WTC11 (cell line): ENCODE results near the gene CLASP1. TPM values are rescaled to one million over a fixed set of nuclear protein-coding genes. Genes with fewer than 3 reads are reported as not detected.

Experiments used
- ATAC-seq: fragments of 200-7000 bp; cut with Tn5 transposase; 2 replicates; pipeline ENCODE4 v1.10.0; 2021; ENCODE audit warnings: mild to moderate bottlenecking, moderate library complexity
- CTCF ChIA-PET: fragments of 300-600 bp; sonication (Branson Sonifier 250); formaldehyde crosslinking; loops from one replicate; lab custom pipeline; 2021; ENCODE audit warnings: antibody characterized with exemption; lab: Charles Lee
- POLR2A ChIA-PET: fragments of 350-600 bp; sonication (Branson Sonifier 250); formaldehyde crosslinking; loops from one replicate; lab custom pipeline; 2021; ENCODE audit warnings: antibody characterized with exemption; lab: Charles Lee
- DNase-seq: peaks from one replicate; pipeline ENCODE4 v3.0.0; 2021; ENCODE audit warnings: low spot score
- H3K27ac Mint-ChIP-seq: 2 replicates; pipeline ENCODE4 v1.8.0; 2021; ENCODE audit warnings: mixed read lengths
- H3K27me3 Mint-ChIP-seq: 2 replicates; pipeline ENCODE4 v1.8.0; 2021; ENCODE audit warnings: low read depth, mild to moderate bottlenecking, moderate library complexity, mixed read lengths
- H3K36me3 Mint-ChIP-seq: 2 replicates; pipeline ENCODE4 v1.8.0; 2021; ENCODE audit warnings: mixed read lengths
- H3K4me1 Mint-ChIP-seq: 2 replicates; pipeline ENCODE4 v1.8.0; 2022; ENCODE audit warnings: mixed read lengths
- H3K4me3 Mint-ChIP-seq: 2 replicates; pipeline ENCODE4 v1.8.0; 2021; ENCODE audit warnings: mild to moderate bottlenecking, moderate library complexity, mixed read lengths
- H3K9me3 Mint-ChIP-seq: 2 replicates; pipeline ENCODE4 v1.8.0; 2021; ENCODE audit warnings: mixed read lengths
- AFF4 ChIP-seq: sonication (generic); formaldehyde crosslinking; IDR thresholded peaks from 2 replicates; pipeline ENCODE4 v1.8.1; 2023; ENCODE audit warnings: mild to moderate bottlenecking, missing genetic modification reagents, borderline replicate concordance
- CREB1 ChIP-seq: sonication (generic); formaldehyde crosslinking; IDR thresholded peaks from 2 replicates; pipeline ENCODE4 v1.8.0; 2023; ENCODE audit warnings: mild to moderate bottlenecking, missing genetic modification reagents
- ELF4 ChIP-seq: sonication (generic); formaldehyde crosslinking; IDR thresholded peaks from 2 replicates; pipeline ENCODE4 v1.8.1; 2022; ENCODE audit warnings: low read depth, mild to moderate bottlenecking, moderate library complexity, missing genetic modification reagents
- GRHL2 ChIP-seq: fragments of 250-450 bp; sonication (Bioruptor Pico); IDR thresholded peaks from 2 replicates; pipeline ENCODE4 v1.8.0; 2022; ENCODE audit warnings: mild to moderate bottlenecking, moderate library complexity; ENCODE audit not compliant: insufficient replicate concordance, severe bottlenecking
- NFATC4 ChIP-seq: fragments of 250-450 bp; sonication (Bioruptor Pico); IDR thresholded peaks from 2 replicates; pipeline ENCODE4 v1.9.0; 2021; ENCODE audit warnings: mild to moderate bottlenecking
- NFE2L1 ChIP-seq: sonication (generic); formaldehyde crosslinking; IDR thresholded peaks from 2 replicates; pipeline ENCODE4 v1.8.1; 2023; ENCODE audit warnings: missing genetic modification reagents
- NR1H2 ChIP-seq: sonication (generic); formaldehyde crosslinking; IDR thresholded peaks from 2 replicates; pipeline ENCODE4 v1.9.0; 2021; ENCODE audit warnings: mild to moderate bottlenecking, moderate library complexity, missing genetic modification reagents
- PRDM15 ChIP-seq: sonication (generic); formaldehyde crosslinking; IDR thresholded peaks from 2 replicates; pipeline ENCODE4 v1.8.0; 2022; ENCODE audit warnings: missing genetic modification reagents
- SOX15 ChIP-seq: fragments of 250-450 bp; sonication (Bioruptor Pico); IDR thresholded peaks from 2 replicates; pipeline ENCODE4 v1.9.0; 2021; ENCODE audit warnings: mild to moderate bottlenecking
- STAT6 ChIP-seq: sonication (generic); formaldehyde crosslinking; conservative IDR thresholded peaks from 2 replicates; pipeline ENCODE4 v1.8.1; 2023; ENCODE audit warnings: mild to moderate bottlenecking, low read depth, missing genetic modification reagents, moderate library complexity
- TEAD4 ChIP-seq: sonication (generic); formaldehyde crosslinking; IDR thresholded peaks from 2 replicates; pipeline ENCODE4 v1.8.0; 2022; ENCODE audit warnings: mild to moderate bottlenecking, missing genetic modification reagents
- ZNF138 ChIP-seq: sonication (generic); formaldehyde crosslinking; conservative IDR thresholded peaks from 2 replicates; pipeline ENCODE4 v1.8.1; 2022; ENCODE audit warnings: mild to moderate bottlenecking, moderate library complexity, missing genetic modification reagents
- ZNF263 ChIP-seq: sonication (generic); formaldehyde crosslinking; IDR thresholded peaks from 2 replicates; pipeline ENCODE4 v1.8.1; 2022; ENCODE audit warnings: low read depth, mild to moderate bottlenecking, moderate library complexity, missing genetic modification reagents
- ZNF317 ChIP-seq: sonication (generic); formaldehyde crosslinking; IDR thresholded peaks from 2 replicates; pipeline ENCODE4 v1.8.1; 2023; ENCODE audit warnings: low read depth, mild to moderate bottlenecking, moderate library complexity, missing genetic modification reagents, borderline replicate concordance
- ZNF396 ChIP-seq: fragments of 250-450 bp; sonication (Bioruptor Pico); IDR thresholded peaks from 2 replicates; pipeline ENCODE4 v1.8.0; 2021; ENCODE audit warnings: mild to moderate bottlenecking, moderate library complexity, borderline replicate concordance
- ZNF423 ChIP-seq: fragments of 250-450 bp; sonication (Bioruptor Pico); IDR thresholded peaks from 2 replicates; pipeline ENCODE4 v2.1.2; 2022; ENCODE audit warnings: mild to moderate bottlenecking, moderate library complexity
- ZNF671 ChIP-seq: fragments of 250-450 bp; sonication (Bioruptor Pico); IDR thresholded peaks from 2 replicates; pipeline ENCODE4 v1.8.0; 2021; ENCODE audit warnings: mild to moderate bottlenecking
- total RNA-seq: library from RNA; stranded (reverse); gene quantifications from 3 replicates; pipeline ENCODE4 v1.2.3, GENCODE V29; 2021

Gene CLASP1
- total RNA-seq, 1 experiment from 2014 or later = 50.0 TPM

- TF ChIP-seq AFF4 (no peak), TEAD4 (CRISPR knock-in tag) (no peak), CREB1 (CRISPR knock-in tag) (no peak), ZNF396 (CRISPR knock-in tag) (no peak)
- TF ChIP-seq, all 79 proteins: peak for 0
Observed at GRCh38 chr2:121577381-121577780, 71.9 kb downstream of the CLASP1 start (continued).

- POLR2A ChIA-PET = no interaction called here
Observed at GRCh38 chr2:121576263-121576662, 73.0 kb downstream of the CLASP1 start.

GRCh38 chr2:121575800-121576199 is 73.5 kb downstream of the CLASP1 start:
- ChIA-PET CTCF (no interaction called here), POLR2A (no interaction called here)
- TF ChIP-seq ZNF671 (CRISPR knock-in tag) = no peak
- TF ChIP-seq STAT6 (CRISPR knock-in tag) = no peak
- no peak for TF ChIP-seq NFE2L1 (CRISPR knock-in tag)
- TF ChIP-seq ZNF138 = no peak
- TF ChIP-seq ZNF317 (CRISPR knock-in tag) = no peak
- TF ChIP-seq ZNF423 (CRISPR knock-in tag) = no peak
- TF ChIP-seq ELF4 (CRISPR knock-in tag) = no peak
- TF ChIP-seq ZNF263 = no peak
- Mint-ChIP-seq H3K27ac (peak overlapping the region; percentile 96), H3K36me3 (no peaks in the 10 kb centered on the region), H3K4me3 (no peak overlapping the region), H3K4me1 (peaks cover 35% of the 10 kb centered on the region), H3K27me3 (no peaks in the 10 kb centered on the region), H3K9me3 (no peaks in the 10 kb centered on the region)
- ATAC-seq (no peak), DNase-seq (no peak)

More at GRCh38 chr2:121576263-121576662, 73.0 kb downstream of the CLASP1 start:
- Mint-ChIP-seq H3K27ac (no peak overlapping the region), H3K27me3 (no peaks in the 10 kb centered on the region), H3K36me3 (no peaks in the 10 kb centered on the region), H3K9me3 (no peaks in the 10 kb centered on the region), H3K4me3 (no peak overlapping the region), H3K4me1 (peaks cover 37% of the 10 kb centered on the region)
- no peak for ATAC-seq
- CTCF ChIA-PET = no interaction called here
- no peak for DNase-seq
- TF ChIP-seq PRDM15 (CRISPR knock-in tag) = no peak
- TF ChIP-seq GRHL2 (CRISPR knock-in tag) = no peak
- no peak for TF ChIP-seq NFATC4 (CRISPR knock-in tag)
- TF ChIP-seq ZNF396 (CRISPR knock-in tag) = no peak
- TF ChIP-seq NR1H2 (CRISPR knock-in tag) = no peak
- no peak for TF ChIP-seq ZNF317 (CRISPR knock-in tag)
- TF ChIP-seq SOX15 (CRISPR knock-in tag) = no peak
